SK-N-SH (cell line): ENCODE measurements around the gene MYO10. TPM values are rescaled to one million over a fixed set of nuclear protein-coding genes. Genes with fewer than 3 reads are reported as not detected.

Experiments
- CTCF ChIA-PET: fragments of 300-600, 350-600 bp; formaldehyde crosslinking; extraction: SDS; loops from one replicate; lab custom pipeline; 2021; lab: Yijun Ruan, JAX
- POLR2A ChIA-PET: fragments of 350-600 bp; sonication (Branson Sonifier 250); formaldehyde crosslinking; extraction: SDS; loops from one replicate; lab custom pipeline; 2020; ENCODE audit warnings: antibody characterized with exemption, inconsistent platforms; lab: Yijun Ruan, JAX
- DNase-seq: peaks from one replicate; pipeline ENCODE4 v3.0.0; 2012
- H2AFZ ChIP-seq: fragments of 200-600 bp; sonication (generic); 2 replicates; pipeline ENCODE4 v1.8.1; 2016; ENCODE audit warnings: antibody characterized with exemption, mild to moderate bottlenecking, low read depth
- H3F3A ChIP-seq: fragments of 200-600 bp; sonication (generic); replicated peaks from 2 replicates; pipeline ENCODE3; 2016; ENCODE audit warnings: antibody characterized with exemption, mild to moderate bottlenecking; ENCODE audit not compliant: insufficient read depth
- H3K27ac ChIP-seq, 2 experiments: fragments of 200-500 bp in 1 of 2; fragments of 200-600 bp in 1 of 2; sonication (Bioruptor generic) in 1 of 2; sonication (generic), shearing (Covaris generic) in 1 of 2; 2 replicates each; pipeline versions ENCODE4 v1.5.1 to v1.6.1; 2014 to 2016; ENCODE audit warnings: low read depth in 2 of 2, inconsistent platforms in 1 of 2, low read length in 1 of 2, mild to moderate bottlenecking in 1 of 2, mixed read lengths in 1 of 2
- H3K27me3 ChIP-seq: fragments of 200-600 bp; sonication (generic), shearing (Covaris generic); 2 replicates; pipeline ENCODE4 v1.6.1; 2016; ENCODE audit warnings: mixed run types; ENCODE audit not compliant: insufficient read depth
- H3K36me3 ChIP-seq, 2 experiments: fragments of 200-500 bp in 1 of 2; fragments of 200-600 bp in 1 of 2; sonication (Bioruptor generic) in 1 of 2; sonication (generic) in 1 of 2; replicated peaks in 1 of 2; 2 replicates each; pipeline versions ENCODE3 to v1.5.1; 2014 to 2016; ENCODE audit warnings: low read length in 1 of 2, mild to moderate bottlenecking in 1 of 2; ENCODE audit not compliant: insufficient read depth in 2 of 2, control insufficient read depth in 1 of 2
- H3K4me1 ChIP-seq, 2 experiments: fragments of 200-500 bp in 1 of 2; fragments of 200-600 bp in 1 of 2; sonication (Bioruptor generic) in 1 of 2; sonication (generic), shearing (Covaris generic) in 1 of 2; 2 replicates each; pipeline versions ENCODE4 v1.5.1 to v1.6.1; 2014 to 2016; ENCODE audit warnings: low read depth in 1 of 2, low read length in 1 of 2, mixed run types in 1 of 2; ENCODE audit not compliant: insufficient read depth in 2 of 2, control insufficient read depth in 1 of 2
- H3K4me2 ChIP-seq: fragments of 200-600 bp; sonication (generic), shearing (Covaris generic); 2 replicates; pipeline ENCODE4 v1.6.1; 2017; ENCODE audit warnings: mixed run types
- H3K4me3 ChIP-seq, 2 experiments: fragments of 200-500 bp in 1 of 2; fragments of 200-600 bp in 1 of 2; sonication (Bioruptor generic) in 1 of 2; sonication (generic), shearing (Covaris generic) in 1 of 2; 2 replicates each; pipeline versions ENCODE4 v1.5.1 to v1.8.1; 2014 to 2016; ENCODE audit warnings: low read depth in 2 of 2, inconsistent platforms in 1 of 2, low read length in 1 of 2, mild to moderate bottlenecking in 1 of 2, mixed read lengths in 1 of 2, moderate library complexity in 1 of 2
- H3K79me2 ChIP-seq: fragments of 200-600 bp; sonication (generic); 2 replicates; pipeline ENCODE4 v1.8.1; 2017; ENCODE audit warnings: mild to moderate bottlenecking; ENCODE audit not compliant: insufficient read depth
- H3K9ac ChIP-seq: fragments of 200-600 bp; sonication (generic); 2 replicates; pipeline ENCODE4 v1.6.1; 2017; ENCODE audit warnings: mixed run types
- H3K9me2 ChIP-seq: fragments of 200-600 bp; sonication (generic); 2 replicates; pipeline ENCODE4 v1.6.1; 2017; ENCODE audit warnings: mixed run types
- H3K9me3 ChIP-seq: fragments of 200-600 bp; sonication (generic); 2 replicates; pipeline ENCODE4 v1.6.1; 2017; ENCODE audit warnings: mixed run types, mild to moderate bottlenecking, moderate library complexity
- H4K20me1 ChIP-seq: fragments of 200-600 bp; sonication (generic); 2 replicates; pipeline ENCODE4 v1.6.1; 2017; ENCODE audit warnings: mild to moderate bottlenecking, mixed run types; ENCODE audit not compliant: insufficient read depth
- CHD2 ChIP-seq: fragments of 150-350 bp; IDR thresholded peaks from 2 replicates; pipeline ENCODE4 v1.6.1; 2018; ENCODE audit warnings: low read length; ENCODE audit not compliant: partially characterized antibody
- FOXJ3 ChIP-seq: sonication (generic); formaldehyde crosslinking; IDR thresholded peaks from 2 replicates; pipeline ENCODE4 v1.5.1; 2020; ENCODE audit warnings: mild to moderate bottlenecking, missing genetic modification reagents
- FOXM1 ChIP-seq: IDR thresholded peaks from 2 replicates; pipeline ENCODE4 v1.4.0; 2012; ENCODE audit warnings: low read depth, mild to moderate bottlenecking
- GABPA ChIP-seq: IDR thresholded peaks from 2 replicates; pipeline ENCODE4 v1.4.0; 2012; ENCODE audit warnings: low read depth, mild to moderate bottlenecking
- JUND ChIP-seq: IDR thresholded peaks from 2 replicates; pipeline ENCODE4 v1.4.0; 2012
- MAX ChIP-seq: IDR thresholded peaks from 2 replicates; pipeline ENCODE4 v1.4.0; 2012; ENCODE audit warnings: low read depth
- NFIC ChIP-seq: IDR thresholded peaks from 2 replicates; pipeline ENCODE4 v1.4.0; 2012; ENCODE audit warnings: borderline replicate concordance
- RXRA ChIP-seq: IDR thresholded peaks from 2 replicates; pipeline ENCODE4 v1.4.0; 2012; ENCODE audit warnings: low read depth, mild to moderate bottlenecking, borderline replicate concordance
- SIN3A ChIP-seq: IDR thresholded peaks from 2 replicates; pipeline ENCODE4 v1.6.1; 2012; ENCODE audit warnings: low read depth, mild to moderate bottlenecking, low read length, moderate library complexity, borderline replicate concordance
- SMC3 ChIP-seq: IDR thresholded peaks from 2 replicates; pipeline ENCODE4 v1.6.1; 2012; ENCODE audit warnings: low read depth, low read length, improper control_type of control experiment
- TAF1 ChIP-seq: IDR thresholded peaks from 2 replicates; pipeline ENCODE4 v1.6.1; 2012; ENCODE audit warnings: low read depth, mild to moderate bottlenecking, low read length, moderate library complexity, borderline replicate concordance
- TCF12 ChIP-seq: IDR thresholded peaks from 2 replicates; pipeline ENCODE4 v1.4.0; 2012
- YY1 ChIP-seq: IDR thresholded peaks from 2 replicates; pipeline ENCODE4 v1.4.0; 2012; ENCODE audit warnings: low read depth, mild to moderate bottlenecking
- ZBTB33 ChIP-seq: IDR thresholded peaks from 2 replicates; pipeline ENCODE4 v1.4.0; 2012; ENCODE audit warnings: low read depth, borderline replicate concordance
- WGBS: methylation state at CpG from one replicate; pipeline ENCODE4 v1.1.6; 2017; ENCODE audit warnings: low lambda C conversion rate; 5-methylcytosine and 5-hydroxymethylcytosine counted together
- polyA plus RNA-seq, 3 experiments: library from polyadenylated mRNA; depleted of rRNA; stranded (reverse); fragments of >200 nt; gene quantifications; 2 replicates each; pipeline ENCODE4 v1.2.3, GENCODE V29; 2012
- TF ChIP-seq, protein P1 (sequence below): IDR thresholded peaks from 2 replicates; pipeline ENCODE4; 2012
- TF ChIP-seq, protein P2 (sequence below): fragments of 150-350 bp; IDR thresholded peaks from 2 replicates; pipeline ENCODE4 v1.6.1; 2016; ENCODE audit warnings: mild to moderate bottlenecking, low read depth, low read length
- TF ChIP-seq, protein P3 (sequence below): fragments of 200-600 bp; sonication (generic); IDR thresholded peaks from 2 replicates; pipeline ENCODE4 v1.6.1; 2017; ENCODE audit warnings: antibody characterized with exemption, mild to moderate bottlenecking, moderate library complexity
- TF ChIP-seq, protein P4 (sequence below): IDR thresholded peaks from 2 replicates; pipeline ENCODE4 v1.6.1; 2012; ENCODE audit warnings: mild to moderate bottlenecking, low read depth, low read length, moderate library complexity

The MYO10 gene
- polyA plus RNA-seq, 1 of the 3 experiments (the other 2 are of a cell fraction), result 8.1 TPM

GRCh38 chr5:16700081-16700480 lies 236.0 kb downstream of the MYO10 start:
- no peaks in the 10 kb centered on the region for H3K9me3 ChIP-seq
- peaks cover 77% of the 10 kb centered on the region for H3K79me2 ChIP-seq
- H3K9me2 ChIP-seq, result no peaks in the 10 kb centered on the region
- no peak overlapping the region for H3K4me3 ChIP-seq
- CTCF ChIA-PET, result interaction anchor here (0.9 to 1.6 kb wide), 3 partner anchors 10 to 490 kb away, joined by 3 to 4 read pairs (median 3); no protein-coding TSS in a partner anchor
- H2AFZ ChIP-seq, result no peak overlapping the region
- 96% methylated on average over 8 of the region's 8 CpGs for WGBS
- H3K9ac ChIP-seq, result no peak overlapping the region
- TF ChIP-seq TAF1 (no peak), ZBTB33 (no peak), SMC3 (no peak), YY1 (no peak), RXRA (no peak), SIN3A (no peak), GABPA (no peak), TCF12 (no peak), MAX (no peak), FOXJ3 (no peak), FOXM1 (no peak), CHD2 (no peak), NFIC (no peak), JUND (no peak)
- TF ChIP-seq, protein P1, sequence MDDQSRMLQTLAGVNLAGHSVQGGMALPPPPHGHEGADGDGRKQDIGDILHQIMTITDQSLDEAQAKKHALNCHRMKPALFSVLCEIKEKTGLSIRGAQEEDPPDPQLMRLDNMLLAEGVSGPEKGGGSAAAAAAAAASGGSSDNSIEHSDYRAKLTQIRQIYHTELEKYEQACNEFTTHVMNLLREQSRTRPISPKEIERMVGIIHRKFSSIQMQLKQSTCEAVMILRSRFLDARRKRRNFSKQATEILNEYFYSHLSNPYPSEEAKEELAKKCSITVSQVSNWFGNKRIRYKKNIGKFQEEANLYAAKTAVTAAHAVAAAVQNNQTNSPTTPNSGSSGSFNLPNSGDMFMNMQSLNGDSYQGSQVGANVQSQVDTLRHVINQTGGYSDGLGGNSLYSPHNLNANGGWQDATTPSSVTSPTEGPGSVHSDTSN, result no peak
- TF ChIP-seq, protein P2, sequence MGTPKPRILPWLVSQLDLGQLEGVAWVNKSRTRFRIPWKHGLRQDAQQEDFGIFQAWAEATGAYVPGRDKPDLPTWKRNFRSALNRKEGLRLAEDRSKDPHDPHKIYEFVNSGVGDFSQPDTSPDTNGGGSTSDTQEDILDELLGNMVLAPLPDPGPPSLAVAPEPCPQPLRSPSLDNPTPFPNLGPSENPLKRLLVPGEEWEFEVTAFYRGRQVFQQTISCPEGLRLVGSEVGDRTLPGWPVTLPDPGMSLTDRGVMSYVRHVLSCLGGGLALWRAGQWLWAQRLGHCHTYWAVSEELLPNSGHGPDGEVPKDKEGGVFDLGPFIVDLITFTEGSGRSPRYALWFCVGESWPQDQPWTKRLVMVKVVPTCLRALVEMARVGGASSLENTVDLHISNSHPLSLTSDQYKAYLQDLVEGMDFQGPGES, result no peak
- TF ChIP-seq, protein P3, sequence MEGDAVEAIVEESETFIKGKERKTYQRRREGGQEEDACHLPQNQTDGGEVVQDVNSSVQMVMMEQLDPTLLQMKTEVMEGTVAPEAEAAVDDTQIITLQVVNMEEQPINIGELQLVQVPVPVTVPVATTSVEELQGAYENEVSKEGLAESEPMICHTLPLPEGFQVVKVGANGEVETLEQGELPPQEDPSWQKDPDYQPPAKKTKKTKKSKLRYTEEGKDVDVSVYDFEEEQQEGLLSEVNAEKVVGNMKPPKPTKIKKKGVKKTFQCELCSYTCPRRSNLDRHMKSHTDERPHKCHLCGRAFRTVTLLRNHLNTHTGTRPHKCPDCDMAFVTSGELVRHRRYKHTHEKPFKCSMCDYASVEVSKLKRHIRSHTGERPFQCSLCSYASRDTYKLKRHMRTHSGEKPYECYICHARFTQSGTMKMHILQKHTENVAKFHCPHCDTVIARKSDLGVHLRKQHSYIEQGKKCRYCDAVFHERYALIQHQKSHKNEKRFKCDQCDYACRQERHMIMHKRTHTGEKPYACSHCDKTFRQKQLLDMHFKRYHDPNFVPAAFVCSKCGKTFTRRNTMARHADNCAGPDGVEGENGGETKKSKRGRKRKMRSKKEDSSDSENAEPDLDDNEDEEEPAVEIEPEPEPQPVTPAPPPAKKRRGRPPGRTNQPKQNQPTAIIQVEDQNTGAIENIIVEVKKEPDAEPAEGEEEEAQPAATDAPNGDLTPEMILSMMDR, result no peak
- TF ChIP-seq, protein P4, sequence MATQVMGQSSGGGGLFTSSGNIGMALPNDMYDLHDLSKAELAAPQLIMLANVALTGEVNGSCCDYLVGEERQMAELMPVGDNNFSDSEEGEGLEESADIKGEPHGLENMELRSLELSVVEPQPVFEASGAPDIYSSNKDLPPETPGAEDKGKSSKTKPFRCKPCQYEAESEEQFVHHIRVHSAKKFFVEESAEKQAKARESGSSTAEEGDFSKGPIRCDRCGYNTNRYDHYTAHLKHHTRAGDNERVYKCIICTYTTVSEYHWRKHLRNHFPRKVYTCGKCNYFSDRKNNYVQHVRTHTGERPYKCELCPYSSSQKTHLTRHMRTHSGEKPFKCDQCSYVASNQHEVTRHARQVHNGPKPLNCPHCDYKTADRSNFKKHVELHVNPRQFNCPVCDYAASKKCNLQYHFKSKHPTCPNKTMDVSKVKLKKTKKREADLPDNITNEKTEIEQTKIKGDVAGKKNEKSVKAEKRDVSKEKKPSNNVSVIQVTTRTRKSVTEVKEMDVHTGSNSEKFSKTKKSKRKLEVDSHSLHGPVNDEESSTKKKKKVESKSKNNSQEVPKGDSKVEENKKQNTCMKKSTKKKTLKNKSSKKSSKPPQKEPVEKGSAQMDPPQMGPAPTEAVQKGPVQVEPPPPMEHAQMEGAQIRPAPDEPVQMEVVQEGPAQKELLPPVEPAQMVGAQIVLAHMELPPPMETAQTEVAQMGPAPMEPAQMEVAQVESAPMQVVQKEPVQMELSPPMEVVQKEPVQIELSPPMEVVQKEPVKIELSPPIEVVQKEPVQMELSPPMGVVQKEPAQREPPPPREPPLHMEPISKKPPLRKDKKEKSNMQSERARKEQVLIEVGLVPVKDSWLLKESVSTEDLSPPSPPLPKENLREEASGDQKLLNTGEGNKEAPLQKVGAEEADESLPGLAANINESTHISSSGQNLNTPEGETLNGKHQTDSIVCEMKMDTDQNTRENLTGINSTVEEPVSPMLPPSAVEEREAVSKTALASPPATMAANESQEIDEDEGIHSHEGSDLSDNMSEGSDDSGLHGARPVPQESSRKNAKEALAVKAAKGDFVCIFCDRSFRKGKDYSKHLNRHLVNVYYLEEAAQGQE, result no peak
- TF ChIP-seq, all 33 proteins: peak for 0
- peaks cover 0 to 2% of the 10 kb centered on the region in 2 experiments; a peak in 2 of 4 replicates for H3K4me1 ChIP-seq
- peaks cover 12% of the 10 kb centered on the region; the same call in 1 of the 2 replicates for H4K20me1 ChIP-seq
- POLR2A ChIA-PET, result no interaction called here
- peaks cover 17% of the 10 kb centered on the region for H3F3A ChIP-seq
- DNase-seq, result no peak
- H3K4me2 ChIP-seq, result no peak overlapping the region
- H3K27ac ChIP-seq, result no peak overlapping the region
- H3K27me3 ChIP-seq, result no peaks in the 10 kb centered on the region
- peaks cover 14 to 65% of the 10 kb centered on the region in 2 experiments for H3K36me3 ChIP-seq
